Activated T-helper 1 cell treated with Interleukin-2 at 50 U/mL for 16 hours (primary cell): ENCODE results near the gene HOXB1.
"Not testable (repeated sequence)": the region's sequence is repeated elsewhere in the genome, so short reads cannot be mapped to it uniquely, and the experiment has no call there.

Experiments used
- DNase-seq: peaks from one replicate; pipeline ENCODE4 v3.0.0-alpha.2; 2020; ENCODE audit warnings: low read depth

HOXB1 gene

GRCh38 chr17:48519427-48519826 lies 11.4 kb downstream of the HOXB1 start:
- no peak for DNase-seq

- DNase-seq = no peak
Observed at GRCh38 chr17:48517478-48517877, 13.3 kb downstream of the HOXB1 start.

GRCh38 chr17:48515925-48516900 lies 14.6 kb downstream of the HOXB1 start:
- no peak for DNase-seq

GRCh38 chr17:48514477-48514876 lies 16.3 kb downstream of the HOXB1 start:
- DNase-seq = no peak

GRCh38 chr17:48513666-48514455 lies 16.9 kb downstream of the HOXB1 start:
- DNase-seq = no peak

- DNase-seq = no peak
Observed at GRCh38 chr17:48513097-48513496, 17.7 kb downstream of the HOXB1 start.

- no peak for DNase-seq
Observed at GRCh38 chr17:48510761-48511604, 19.8 kb downstream of the HOXB1 start.

- DNase-seq = no peak
Observed at GRCh38 chr17:48510381-48510760, 20.4 kb downstream of the HOXB1 start.

GRCh38 chr17:48509708-48510107 lies 21.1 kb downstream of the HOXB1 start:
- DNase-seq = not testable (repeated sequence)

- DNase-seq = no peak
Observed at GRCh38 chr17:48506246-48506645, 24.6 kb downstream of the HOXB1 start.

GRCh38 chr17:48505788-48506187 lies 25.0 kb downstream of the HOXB1 start:
- peak; percentile 15 for DNase-seq

- DNase-seq = no peak
Observed at GRCh38 chr17:48504953-48505352, 25.9 kb downstream of the HOXB1 start.

- DNase-seq = no peak
Observed at GRCh38 chr17:48503747-48504146, 27.1 kb downstream of the HOXB1 start.

GRCh38 chr17:48502901-48503300 lies 27.9 kb downstream of the HOXB1 start:
- DNase-seq = no peak

- DNase-seq = no peak
Observed at GRCh38 chr17:48502312-48502711, 28.5 kb downstream of the HOXB1 start.

GRCh38 chr17:48500435-48501426 lies 30.1 kb downstream of the HOXB1 start:
- no peak for DNase-seq

GRCh38 chr17:48499735-48500434 lies 30.9 kb downstream of the HOXB1 start:
- DNase-seq = no peak

GRCh38 chr17:48499248-48499647 lies 31.6 kb downstream of the HOXB1 start:
- no peak for DNase-seq

- no peak for DNase-seq
Observed at GRCh38 chr17:48498164-48498850, 32.5 kb downstream of the HOXB1 start.

GRCh38 chr17:48497103-48497502 lies 33.7 kb downstream of the HOXB1 start:
- DNase-seq = no peak
